Upper lobe of left lung (tissue), 6 donors: Measurements from ENCODE around the gene STXBP3. TPM values are rescaled to one million over a fixed set of nuclear protein-coding genes. Genes with fewer than 3 reads are reported as not detected.
"Not testable (repeated sequence)": the region's sequence is repeated elsewhere in the genome, so short reads cannot be mapped to it uniquely, and the experiment has no call there.

ENCODE experiments used
- ATAC-seq, 2 donors: fragments of 200-7000 bp; cut with Tn5 transposase; one replicate each; pipeline ENCODE4 v1.9.1; 2022; ENCODE audit warnings: mild to moderate bottlenecking in 2 of 2, moderate library complexity in 2 of 2; ENCODE audit not compliant: low FRiP score in 2 of 2
- DNase-seq, 2 donors: peaks; one replicate each; pipeline ENCODE4 v3.0.0-alpha.2; 2019 to 2020
- H3K27ac ChIP-seq, 4 donors: fragments of 200-600 bp; sonication (generic); one replicate each; pipeline ENCODE4 v1.5.1; 2016 to 2019
- H3K27me3 ChIP-seq, 4 donors: fragments of 200-600 bp; sonication (generic); one replicate each; pipeline ENCODE4 v1.5.1; 2017 to 2019
- H3K36me3 ChIP-seq, 4 donors: fragments of 200-600 bp; sonication (generic); one replicate each; pipeline ENCODE4 v1.5.1; 2016 to 2019
- H3K4me1 ChIP-seq, 4 donors: fragments of 200-600 bp; sonication (generic); one replicate each; pipeline ENCODE4 v1.5.1; 2018 to 2019
- H3K4me3 ChIP-seq, 4 donors: fragments of 200-600 bp; sonication (generic); one replicate each; pipeline ENCODE4 v1.5.1; 2017 to 2019; ENCODE audit warnings: mild to moderate bottlenecking in 2 of 4, moderate library complexity in 1 of 4
- H3K9me3 ChIP-seq, 4 donors: fragments of 200-600 bp; sonication (generic); one replicate each; pipeline ENCODE4 v1.5.1; 2018 to 2019
- CTCF ChIP-seq, 6 experiments: fragments of 450-650 bp in 4 of 6; fragments of 200-600 bp in 2 of 6; sonication (generic) in 2 of 6; IDR thresholded peaks; one replicate each; pipeline ENCODE4 v1.5.1; 2016 to 2019; ENCODE audit warnings: antibody characterized with exemption in 6 of 6
- EP300 ChIP-seq, 4 donors: sonication (generic); formaldehyde crosslinking; IDR thresholded peaks; one replicate each; pipeline ENCODE4 v1.5.1; 2017; ENCODE audit warnings: antibody characterized with exemption in 4 of 4, control low read depth in 2 of 4
- POLR2A ChIP-seq, 4 donors: fragments of 450-650 bp; IDR thresholded peaks; one replicate each; pipeline ENCODE4 v1.5.1; 2016 to 2017; ENCODE audit warnings: antibody characterized with exemption in 4 of 4, mild to moderate bottlenecking in 2 of 4
- POLR2AphosphoS5 ChIP-seq, 2 donors: sonication (generic); formaldehyde crosslinking; IDR thresholded peaks; one replicate each; pipeline ENCODE4 v1.5.1; 2017; ENCODE audit warnings: antibody characterized with exemption in 2 of 2
- WGBS, 2 donors: methylation state at CpG; one replicate each; pipeline ENCODE4 v1.1.5; 2017 to 2018; 5-methylcytosine and 5-hydroxymethylcytosine counted together
- total RNA-seq, 6 donors: library from RNA; depleted of rRNA in 4 of 6; stranded (reverse); fragments of >200 nt in 4 of 6; gene quantifications; one replicate each; pipeline versions ENCODE4 v1.1.0 to v1.2.1, GENCODE V29; 2016 to 2021
- donor health status: DM: no; HTN: no; CAD: no; lungs with moderate emphysema.
- donor health status: DM: no; HTN: yes; CAD: no; lungs with severe emphysema.

STXBP3 gene
- total RNA-seq, 6 donors from 2014 or later = 41.8 to 84.1 (median 55.8) TPM

- Histone ChIP-seq H3K27ac (no peak overlapping the region), H3K27me3 (no peaks in the 10 kb centered on the region), H3K4me3 (no peak overlapping the region), H3K9me3 (peaks cover 0 to 3% (median 1%) of the 10 kb centered on the region in 4 donors), H3K36me3 (peaks cover 10 to 97% (median 30%) of the 10 kb centered on the region in 4 donors), H3K4me1 (no peaks in the 10 kb centered on the region)
- TF ChIP-seq POLR2AphosphoS5 (IDR thresholded peaks at IDR 0.05) = no peak
- TF ChIP-seq POLR2A (IDR thresholded peaks at IDR 0.05) = no peak
- no peak for TF ChIP-seq CTCF (IDR thresholded peaks at IDR 0.05)
- TF ChIP-seq EP300 (IDR thresholded peaks at IDR 0.05) = no peak
- no peak for ATAC-seq
- DNase-seq = no peak
Measured at GRCh38 chr1:108779455-108779854, 33.0 kb downstream of the STXBP3 start.

GRCh38 chr1:108780937-108781574 lies 34.6 kb downstream of the STXBP3 start:
- ATAC-seq (no peak), DNase-seq (no peak)
- Histone ChIP-seq H3K4me3 (no peak overlapping the region), H3K27ac (no peak overlapping the region), H3K4me1 (no peaks in the 10 kb centered on the region), H3K36me3 (peaks cover 12 to 97% (median 44%) of the 10 kb centered on the region in 4 donors), H3K9me3 (peaks cover 0 to 19% (median 13%) of the 10 kb centered on the region in 4 donors), H3K27me3 (no peaks in the 10 kb centered on the region)
- no peak for TF ChIP-seq POLR2AphosphoS5 (IDR thresholded peaks at IDR 0.05)
- no peak for TF ChIP-seq CTCF (IDR thresholded peaks at IDR 0.05)
- WGBS, 2 donors = 77 to 78% methylated on average over 3 of the region's 3 CpGs

- Histone ChIP-seq H3K9me3 (peaks cover 0 to 21% (median 13%) of the 10 kb centered on the region in 4 donors), H3K36me3 (peaks cover 7 to 95% (median 45%) of the 10 kb centered on the region in 4 donors)
- not testable (repeated sequence) for H3K4me1 ChIP-seq, H3K27ac ChIP-seq, ATAC-seq, H3K27me3 ChIP-seq, DNase-seq, H3K4me3 ChIP-seq
- WGBS, 2 donors = 92 to 95% methylated on average over 1 of the region's 1 CpG
Measured at GRCh38 chr1:108781575-108781944, 35.1 kb downstream of the STXBP3 start.

GRCh38 chr1:108785264-108785663 lies 38.8 kb downstream of the STXBP3 start:
- TF ChIP-seq POLR2AphosphoS5 (IDR thresholded peaks at IDR 0.05) = no peak
- no peak for TF ChIP-seq EP300 (IDR thresholded peaks at IDR 0.05)
- TF ChIP-seq POLR2A (IDR thresholded peaks at IDR 0.05) = no peak
- no peak for ATAC-seq

GRCh38 chr1:108785880-108786279 lies 39.4 kb downstream of the STXBP3 start:
- Histone ChIP-seq H3K4me3 (no peak overlapping the region), H3K36me3 (peaks cover 6 to 82% (median 38%) of the 10 kb centered on the region in 4 donors), H3K9me3 (peaks cover 0 to 21% (median 13%) of the 10 kb centered on the region in 4 donors), H3K27ac (no peak overlapping the region), H3K27me3 (no peaks in the 10 kb centered on the region), H3K4me1 (no peaks in the 10 kb centered on the region)
- WGBS, 2 donors = 97 to 100% methylated on average over 2 of the region's 2 CpGs
- TF ChIP-seq POLR2A (IDR thresholded peaks at IDR 0.05) (no peak), CTCF (IDR thresholded peaks at IDR 0.05) (no peak), EP300 (IDR thresholded peaks at IDR 0.05) (no peak)
- DNase-seq (no peak), ATAC-seq (no peak)

More at GRCh38 chr1:108785264-108785663, 38.8 kb downstream of the STXBP3 start:
- Histone ChIP-seq H3K4me3 (no peak overlapping the region), H3K4me1 (no peaks in the 10 kb centered on the region), H3K27ac (no peak overlapping the region), H3K36me3 (peaks cover 6 to 87% (median 38%) of the 10 kb centered on the region in 4 donors), H3K9me3 (peaks cover 0 to 21% (median 13%) of the 10 kb centered on the region in 4 donors), H3K27me3 (no peaks in the 10 kb centered on the region)
- 96% methylated on average over 6 of the region's 6 CpGs for WGBS, 2 donors
- DNase-seq = no peak

GRCh38 chr1:108791790-108792189 lies 45.3 kb downstream of the STXBP3 start:
- WGBS, 2 donors = 96 to 97% methylated on average over 1 of the region's 1 CpG
- TF ChIP-seq CTCF (IDR thresholded peaks at IDR 0.05) = no peak
- no peak for TF ChIP-seq POLR2AphosphoS5 (IDR thresholded peaks at IDR 0.05)
- TF ChIP-seq EP300 (IDR thresholded peaks at IDR 0.05) = no peak
- no peak for TF ChIP-seq POLR2A (IDR thresholded peaks at IDR 0.05)
- no peak for DNase-seq

More at GRCh38 chr1:108791790-108792189, 45.3 kb downstream of the STXBP3 start:
- no peaks in the 10 kb centered on the region for H3K27me3 ChIP-seq
- peaks cover 0 to 11% (median 3%) of the 10 kb centered on the region in 4 donors for H3K9me3 ChIP-seq
- no peaks in the 10 kb centered on the region for H3K4me1 ChIP-seq
- H3K27ac ChIP-seq = no peak overlapping the region
- no peak overlapping the region for H3K4me3 ChIP-seq
- ATAC-seq = no peak
- H3K36me3 ChIP-seq = peaks cover 17 to 82% (median 25%) of the 10 kb centered on the region in 4 donors
